BJ (cell line): ENCODE data around the gene CGB7. TPM values are rescaled to one million over a fixed set of nuclear protein-coding genes. Genes with fewer than 3 reads are reported as not detected.
A peak's percentile ranks its signal among the peaks of the same experiment; 100 is the strongest.
"Not testable (repeated sequence)": the region's sequence is repeated elsewhere in the genome, so short reads cannot be mapped to it uniquely, and the experiment has no call there.

Experiments
- CTCF ChIA-PET: fragments of 350-600 bp; formaldehyde crosslinking; extraction: SDS; loops from one replicate; lab custom pipeline; 2021; ENCODE audit warnings: antibody characterized with exemption, inconsistent platforms; lab: Yijun Ruan, JAX
- POLR2A ChIA-PET: fragments of 300-600 bp; sonication (Branson Sonifier 250); formaldehyde crosslinking; extraction: SDS; loops from one replicate; lab custom pipeline; 2021; ENCODE audit warnings: antibody characterized with exemption; lab: Charles Lee
- DNase-seq: peaks from one replicate; pipeline ENCODE4 v3.0.0-alpha.2; 2011; ENCODE audit warnings: low read depth
- H3K27me3 ChIP-seq: 2 replicates; pipeline ENCODE4 v1.6.0; 2011; ENCODE audit warnings: low read length; ENCODE audit not compliant: control insufficient read depth, insufficient read depth
- H3K36me3 ChIP-seq: 2 replicates; pipeline ENCODE4 v1.5.1; 2011; ENCODE audit warnings: low read length; ENCODE audit not compliant: control insufficient read depth, insufficient read depth
- H3K4me3 ChIP-seq: 2 replicates; pipeline ENCODE4 v1.5.1; 2011; ENCODE audit warnings: low read depth, mild to moderate bottlenecking, control low read depth, low read length
- polyA plus RNA-seq: library from polyadenylated mRNA; depleted of rRNA; stranded (reverse); fragments of >200 nt; gene quantifications from 2 replicates; pipeline ENCODE4 v1.2.3, GENCODE V29; 2011
- TF ChIP-seq, protein P1 (sequence below): IDR thresholded peaks from 2 replicates; pipeline ENCODE4 v1.5.1; 2011; ENCODE audit warnings: low read depth, mild to moderate bottlenecking, control low read depth, inconsistent platforms, low read length, moderate library complexity; ENCODE audit not compliant: insufficient read depth

CGB7 gene
- polyA plus RNA-seq, 1 experiment = 0.28 TPM

GRCh38 chr19:49025088-49025487 lies 32.5 kb downstream of the CGB7 start:
- H3K36me3 ChIP-seq, H3K27me3 ChIP-seq, POLR2A ChIA-PET, H3K4me3 ChIP-seq, DNase-seq, CTCF ChIA-PET: not testable (repeated sequence)

DNA sequence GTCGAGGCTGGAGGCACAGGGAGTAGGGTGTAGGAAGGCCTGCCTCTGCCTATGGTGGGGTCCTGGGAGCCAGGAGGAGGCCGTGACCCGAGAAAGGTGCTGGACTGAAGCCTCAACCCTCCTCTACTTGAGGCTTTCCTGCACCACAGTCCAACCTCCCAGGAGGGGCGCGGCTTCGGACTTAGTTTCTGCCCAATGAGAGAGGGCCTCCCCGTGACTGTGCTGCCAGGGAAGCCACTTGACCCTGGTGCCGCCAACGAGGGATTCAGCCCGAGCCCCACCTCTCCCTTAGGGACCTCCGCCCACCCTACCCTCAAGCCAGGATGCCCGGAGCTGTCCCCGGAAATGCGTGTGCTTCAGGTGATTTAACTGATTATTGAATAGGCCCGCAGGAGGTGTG lies 33.3 kb downstream of the CGB7 start, which contains the start of gene CGB3:
TSS of gene CGB3 (minus strand) at position 101 of the 400 bp plus-strand sequence. CDS start 362 bp downstream, outside the sequence.
- DNase-seq, POLR2A ChIA-PET, CTCF ChIA-PET, H3K27me3 ChIP-seq, H3K36me3 ChIP-seq, H3K4me3 ChIP-seq: not testable (repeated sequence)

DNA sequence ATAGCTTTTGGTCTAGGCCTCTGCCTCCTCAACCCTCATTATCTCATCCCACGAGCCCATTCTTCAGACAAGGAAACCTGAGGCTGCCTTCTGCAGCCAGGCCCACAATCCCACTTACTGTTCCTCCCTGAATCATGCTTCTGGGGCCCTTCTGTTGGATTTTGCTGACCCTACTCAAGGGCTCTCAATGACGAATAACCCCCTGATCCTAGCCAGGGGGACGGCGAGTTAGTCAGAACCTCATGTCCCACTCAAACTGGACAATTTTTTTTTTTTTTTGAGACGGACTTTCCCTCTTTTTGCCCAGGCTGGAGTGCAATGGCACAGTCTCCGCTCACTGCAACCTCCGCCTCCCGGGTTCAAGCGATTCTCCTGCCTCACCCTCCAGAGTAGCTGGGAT lies 35.4 kb downstream of the CGB7 start:
- POLR2A ChIA-PET = no interaction called here
- TF ChIP-seq, protein P1, sequence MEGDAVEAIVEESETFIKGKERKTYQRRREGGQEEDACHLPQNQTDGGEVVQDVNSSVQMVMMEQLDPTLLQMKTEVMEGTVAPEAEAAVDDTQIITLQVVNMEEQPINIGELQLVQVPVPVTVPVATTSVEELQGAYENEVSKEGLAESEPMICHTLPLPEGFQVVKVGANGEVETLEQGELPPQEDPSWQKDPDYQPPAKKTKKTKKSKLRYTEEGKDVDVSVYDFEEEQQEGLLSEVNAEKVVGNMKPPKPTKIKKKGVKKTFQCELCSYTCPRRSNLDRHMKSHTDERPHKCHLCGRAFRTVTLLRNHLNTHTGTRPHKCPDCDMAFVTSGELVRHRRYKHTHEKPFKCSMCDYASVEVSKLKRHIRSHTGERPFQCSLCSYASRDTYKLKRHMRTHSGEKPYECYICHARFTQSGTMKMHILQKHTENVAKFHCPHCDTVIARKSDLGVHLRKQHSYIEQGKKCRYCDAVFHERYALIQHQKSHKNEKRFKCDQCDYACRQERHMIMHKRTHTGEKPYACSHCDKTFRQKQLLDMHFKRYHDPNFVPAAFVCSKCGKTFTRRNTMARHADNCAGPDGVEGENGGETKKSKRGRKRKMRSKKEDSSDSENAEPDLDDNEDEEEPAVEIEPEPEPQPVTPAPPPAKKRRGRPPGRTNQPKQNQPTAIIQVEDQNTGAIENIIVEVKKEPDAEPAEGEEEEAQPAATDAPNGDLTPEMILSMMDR = no peak
- no peak for DNase-seq
- Histone ChIP-seq H3K27me3 (no peaks in the 10 kb centered on the region), H3K4me3 (no peak overlapping the region), H3K36me3 (no peaks in the 10 kb centered on the region)
- CTCF ChIA-PET = interaction anchor here (0.6 to 6.1 kb wide), 2 partner anchors 23 to 197 kb away, joined by 3 to 34 read pairs; no protein-coding TSS in a partner anchor

DNA sequence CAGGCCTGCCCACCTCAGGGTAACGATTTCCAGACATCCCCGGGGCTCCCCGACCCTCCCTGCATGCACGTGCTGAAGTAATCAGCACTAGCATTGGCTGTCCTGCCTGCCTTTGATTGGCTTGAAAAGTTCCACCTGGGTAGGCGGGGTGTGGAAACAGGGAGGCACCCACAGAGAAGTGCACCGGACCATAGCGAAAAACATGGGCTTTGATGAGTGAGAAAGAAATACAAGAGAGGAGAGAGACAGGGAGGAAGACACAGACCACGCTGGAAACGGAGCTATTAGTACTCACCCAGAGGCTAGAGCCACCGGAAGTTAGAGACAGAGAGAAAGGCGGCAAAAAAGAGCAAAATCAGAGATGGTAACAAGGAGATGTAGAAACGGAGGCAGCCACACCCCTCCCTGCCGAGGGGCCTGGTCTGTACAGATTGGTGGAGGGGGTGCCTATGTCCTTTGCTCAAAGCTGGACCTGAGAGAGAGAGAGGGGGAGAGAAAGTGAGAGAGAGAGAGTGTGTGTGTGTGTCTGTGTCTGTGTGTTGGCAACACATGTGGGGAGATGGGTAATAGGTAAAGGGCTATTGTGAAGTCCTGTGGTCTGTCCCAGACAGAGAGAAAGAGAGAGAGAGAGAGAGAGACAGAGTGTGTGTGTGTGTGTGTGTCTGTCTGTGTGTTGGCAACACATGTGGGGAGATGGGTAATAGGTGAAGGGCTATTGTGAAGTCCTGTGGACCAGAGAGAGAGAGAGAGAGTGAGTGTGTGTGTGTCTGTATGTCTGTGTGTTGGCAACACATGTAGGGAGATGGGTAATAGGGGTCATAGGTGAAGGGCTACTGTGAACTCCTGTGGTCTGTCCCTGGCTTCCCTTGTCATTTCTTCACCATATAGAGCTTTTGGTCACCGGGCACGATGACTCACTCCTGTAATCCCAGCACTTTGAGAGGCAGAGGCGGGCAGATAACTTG lies 36.3 kb downstream of the CGB7 start:
- DNase-seq = no peak

DNA sequence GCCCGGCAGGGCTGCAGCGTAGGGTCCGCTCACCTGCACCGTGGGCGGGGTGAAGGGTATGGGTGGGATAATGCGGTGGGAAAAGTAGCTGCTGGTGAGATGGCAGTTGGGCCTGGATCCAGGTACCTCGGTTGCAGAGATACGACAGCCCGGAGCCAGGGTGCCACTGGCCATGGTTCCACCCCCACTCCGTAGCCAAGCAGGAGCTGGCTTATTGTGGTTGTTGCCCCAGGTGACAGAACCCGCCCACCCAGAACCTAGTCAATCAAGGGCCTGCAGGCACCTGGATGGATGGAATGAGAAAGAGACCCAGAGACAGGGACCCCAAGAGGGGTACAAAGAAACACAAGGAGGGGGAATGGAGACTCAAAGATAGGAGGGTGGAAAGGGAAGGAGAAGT lies 37.2 kb downstream of the CGB7 start:
- ChIA-PET CTCF (interaction anchor here (1.6 to 6.1 kb wide), 3 partner anchors 12 to 27 kb away, joined by 5 to 34 read pairs (median 11); partner anchors contain the start of genes GYS1 and RUVBL2), POLR2A (no interaction called here)
- TF ChIP-seq, protein P1 = no peak
- 0 out of 2 replicates have a peak, but pooled peaks cover 2% of the 10 kb centered on the region for H3K36me3 ChIP-seq
- H3K4me3 ChIP-seq = no peak overlapping the region
- H3K27me3 ChIP-seq = no peaks in the 10 kb centered on the region
- no peak for DNase-seq

More for the DNA sequence above, 36.3 kb downstream of the CGB7 start:
- TF ChIP-seq, protein P1 = no peak
- no peaks in the 10 kb centered on the region for H3K36me3 ChIP-seq
- POLR2A ChIA-PET = interaction anchor here (0.5 kb wide), 1 partner anchor 28 kb away, joined by 3 read pairs; the partner anchor contains the start of genes GYS1 and RUVBL2
- no peak overlapping the region for H3K4me3 ChIP-seq
- no peaks in the 10 kb centered on the region for H3K27me3 ChIP-seq
- CTCF ChIA-PET = interaction anchor here (0.7 to 6.1 kb wide), 3 partner anchors 13 to 262 kb away, joined by 3 to 34 read pairs (median 11); no protein-coding TSS in a partner anchor

GRCh38 chr19:49019242-49019932 lies 38.2 kb downstream of the CGB7 start:
- peaks cover 3% of the 10 kb centered on the region; the same call in 1 of the 2 replicates for H3K36me3 ChIP-seq
- no peak for DNase-seq
- TF ChIP-seq, protein P1 = peak; percentile 28; the same call in 1 of the 2 replicates
- POLR2A ChIA-PET = no interaction called here
- CTCF ChIA-PET = interaction anchor here (0.8 to 6.1 kb wide), 6 partner anchors 11 to 78 kb away, joined by 3 to 34 read pairs (median 4); partner anchors contain the start of genes GYS1 and RUVBL2
- no peaks in the 10 kb centered on the region for H3K27me3 ChIP-seq
- H3K4me3 ChIP-seq = peak overlapping the region; percentile 31

- POLR2A ChIA-PET = not testable (repeated sequence)
These were observed 38.9 kb downstream of the CGB7 start for GRCh38 chr19:49018388-49019241.

More at GRCh38 chr19:49018388-49019241, 38.9 kb downstream of the CGB7 start:
- peak overlapping the region; percentile 45 for H3K4me3 ChIP-seq
- DNase-seq, H3K36me3 ChIP-seq, H3K27me3 ChIP-seq: not testable (repeated sequence)
- CTCF ChIA-PET = interaction anchor here (0.8 to 6.1 kb wide), 15 partner anchors 8 to 237 kb away, joined by 3 to 34 read pairs (median 3); partner anchors contain the start of genes GYS1 and RUVBL2
